NCI-H1417 treated with DMSO at 0.1 percent for 48 hours (cell line): ENCODE results near the gene FBXO31.
"Not testable (repeated sequence)": the region's sequence is repeated elsewhere in the genome, so short reads cannot be mapped to it uniquely, and the experiment has no call there.

ENCODE experiments used
- DNase-seq: peaks from one replicate; lab custom pipeline; 2025; lab: John Stamatoyannopoulos, UW

The FBXO31 gene

DNA sequence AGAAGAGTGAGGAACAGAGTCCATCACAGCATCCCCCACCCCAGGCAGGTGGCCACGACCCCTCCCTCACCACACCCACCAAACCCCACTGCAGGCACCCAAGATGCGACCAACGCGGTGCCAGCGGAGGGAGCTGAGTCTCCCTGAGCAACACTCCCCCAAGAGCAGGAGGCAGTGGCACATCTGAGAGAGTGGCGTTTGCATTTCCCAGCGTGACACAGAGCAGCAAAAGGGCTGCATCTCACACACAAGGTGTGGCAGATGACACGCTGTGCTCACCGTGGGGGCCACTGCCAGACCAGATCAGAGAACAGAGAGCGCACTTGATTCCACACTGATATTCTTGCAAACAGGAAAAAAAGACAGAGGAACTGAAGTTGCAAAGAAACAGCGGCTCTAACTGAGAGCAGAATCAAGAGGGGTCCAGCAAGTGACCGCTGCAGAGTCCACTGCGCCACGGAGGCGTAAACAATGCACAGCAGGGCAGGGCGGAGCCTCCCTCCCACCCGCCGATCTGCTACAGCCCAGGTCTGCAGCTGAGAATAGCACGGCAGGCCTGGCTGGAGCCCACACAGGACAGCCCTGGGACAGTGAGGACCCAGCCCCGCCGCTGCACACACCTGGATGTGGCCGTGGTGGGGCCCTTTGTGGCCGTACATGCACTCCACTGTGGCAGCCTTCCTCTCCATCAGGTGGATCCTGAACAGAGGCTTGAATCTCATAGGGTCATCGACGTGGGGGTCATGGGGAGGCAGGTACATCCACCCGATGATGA lies 40.4 kb downstream of the FBXO31 start:
- no peak for DNase-seq

- DNase-seq = no peak
These were observed 41.1 kb downstream of the FBXO31 start for GRCh38 chr16:87342504-87342903.

DNA sequence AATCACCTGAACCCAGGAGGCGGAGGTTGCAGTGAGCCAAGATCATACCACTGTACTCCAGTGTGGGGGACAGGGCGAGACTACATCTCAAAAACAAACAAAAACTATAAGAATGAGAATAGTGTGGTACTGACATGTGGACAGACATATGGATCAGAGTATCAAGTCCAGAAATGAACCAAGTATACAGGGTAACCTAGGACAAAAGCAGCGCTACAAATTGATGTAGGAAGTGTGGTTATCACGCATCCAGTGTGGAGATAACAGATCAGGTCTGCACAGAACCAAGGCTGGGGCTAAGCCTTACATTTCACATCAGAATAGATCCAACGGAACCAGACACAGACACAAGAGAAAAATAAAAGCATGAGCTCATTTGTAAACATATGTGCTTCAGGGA lies 43.4 kb downstream of the FBXO31 start:
- no peak for DNase-seq

DNA sequence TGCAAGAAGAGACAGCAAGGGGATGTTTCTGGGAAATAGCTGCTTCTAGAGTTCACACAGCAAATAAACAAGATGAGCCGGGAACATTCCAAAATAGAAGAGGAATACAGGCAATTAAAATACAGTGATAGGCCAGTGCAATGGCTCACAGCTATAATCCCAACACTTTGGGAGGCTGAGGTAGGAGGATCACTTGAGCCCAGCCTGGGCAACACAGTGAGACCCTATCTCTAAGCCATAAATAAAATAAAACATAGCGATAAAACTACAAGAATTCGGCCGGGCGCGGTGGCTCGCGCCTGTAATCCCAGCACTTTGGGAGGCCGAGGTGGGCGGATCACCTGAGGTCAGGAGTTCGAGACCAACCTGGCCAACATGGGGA lies 43.9 kb downstream of the FBXO31 start:
- not testable (repeated sequence) for DNase-seq

- no peak for DNase-seq
These were observed 44.4 kb downstream of the FBXO31 start for GRCh38 chr16:87339086-87339723.

DNA sequence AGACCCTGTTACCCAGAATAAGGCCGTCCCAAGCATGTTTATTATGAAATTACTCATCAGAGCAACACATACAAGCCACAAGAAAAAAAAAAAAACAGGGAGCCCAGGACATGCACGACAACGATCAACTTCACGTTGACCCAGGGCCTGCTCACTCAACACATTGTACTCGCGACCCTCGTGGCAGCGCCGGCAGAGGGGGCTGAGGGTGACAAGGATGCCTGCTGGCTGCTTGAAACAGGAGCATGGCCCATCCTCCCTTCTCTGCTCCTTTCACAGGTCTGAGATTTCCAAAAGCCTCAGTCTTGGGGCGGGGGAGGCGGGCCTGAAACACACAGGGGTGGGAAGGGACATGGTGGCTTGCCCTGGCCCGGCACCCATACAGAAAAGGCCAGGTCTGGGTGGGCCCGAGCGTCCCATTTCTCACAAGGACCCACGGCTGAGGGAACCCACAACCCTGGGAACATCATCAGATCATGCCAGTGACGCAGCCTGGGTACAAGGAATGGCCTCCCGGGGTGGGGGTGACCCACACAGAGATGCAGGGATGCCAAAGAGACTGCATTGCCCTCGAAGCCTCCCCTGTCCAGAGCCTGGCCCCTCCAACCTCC lies 45.3 kb downstream of the FBXO31 start:
- no peak for DNase-seq

DNA sequence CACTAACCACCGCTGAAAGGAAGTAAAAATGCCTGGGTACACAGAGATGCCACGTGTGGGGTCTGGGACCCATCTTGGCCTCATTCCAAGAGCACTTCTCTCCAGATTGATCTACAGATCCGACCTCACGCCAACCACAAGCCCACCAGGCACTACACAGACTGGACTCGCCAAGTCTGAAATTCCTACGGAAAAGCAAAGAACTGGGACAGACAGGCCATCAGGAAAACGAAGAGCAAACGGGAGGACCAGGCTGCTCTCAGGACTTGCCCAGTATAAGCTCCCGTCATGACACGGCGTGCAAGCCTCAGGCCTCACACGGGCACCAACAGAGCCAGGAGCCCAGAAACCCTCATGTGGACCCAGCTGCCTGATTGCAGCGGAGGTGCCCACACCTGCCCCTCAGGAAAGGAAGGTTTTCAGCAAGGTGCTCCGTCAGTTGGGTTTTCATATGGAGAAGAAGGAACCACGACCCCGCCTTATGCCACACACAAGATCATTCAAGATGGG lies 46.3 kb downstream of the FBXO31 start:
- DNase-seq = no peak

DNA sequence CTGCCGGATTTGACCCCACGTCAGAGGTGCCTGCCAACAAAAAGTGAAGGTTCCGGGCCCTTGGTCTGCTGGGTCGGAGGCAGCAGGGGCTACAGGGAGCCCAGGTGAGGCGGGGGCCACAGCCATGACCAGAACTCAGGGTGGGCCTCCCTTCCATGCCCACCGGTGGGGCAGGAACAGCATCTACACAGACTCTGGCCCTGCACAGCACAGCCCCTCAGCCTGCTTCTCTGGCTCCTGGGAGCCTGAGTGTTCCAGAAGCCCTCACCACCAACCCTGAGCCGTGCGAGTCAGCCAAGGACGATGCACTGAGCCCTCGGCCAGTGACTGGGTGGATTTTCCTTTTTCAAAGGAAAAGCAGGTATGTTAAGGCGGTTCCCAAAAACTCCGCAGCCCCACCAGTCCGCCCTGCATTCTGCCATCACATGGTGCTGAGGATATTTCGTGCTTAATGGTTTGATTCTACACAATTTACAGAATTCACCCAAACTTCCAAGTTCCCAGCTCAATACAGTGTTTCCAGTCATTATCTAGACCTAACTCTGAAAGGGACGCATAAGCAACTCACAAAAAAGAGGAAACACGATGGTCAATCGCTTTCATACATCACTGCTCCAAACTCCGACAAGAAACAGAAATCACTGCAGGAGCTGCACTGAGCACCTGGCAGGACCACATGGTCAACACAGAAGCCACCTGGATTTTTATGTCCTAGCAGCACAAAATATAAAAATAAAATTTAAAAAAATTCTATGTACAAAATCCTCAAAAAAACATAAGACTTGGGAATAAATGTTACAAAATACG lies 46.9 kb downstream of the FBXO31 start:
- DNase-seq = no peak

DNA sequence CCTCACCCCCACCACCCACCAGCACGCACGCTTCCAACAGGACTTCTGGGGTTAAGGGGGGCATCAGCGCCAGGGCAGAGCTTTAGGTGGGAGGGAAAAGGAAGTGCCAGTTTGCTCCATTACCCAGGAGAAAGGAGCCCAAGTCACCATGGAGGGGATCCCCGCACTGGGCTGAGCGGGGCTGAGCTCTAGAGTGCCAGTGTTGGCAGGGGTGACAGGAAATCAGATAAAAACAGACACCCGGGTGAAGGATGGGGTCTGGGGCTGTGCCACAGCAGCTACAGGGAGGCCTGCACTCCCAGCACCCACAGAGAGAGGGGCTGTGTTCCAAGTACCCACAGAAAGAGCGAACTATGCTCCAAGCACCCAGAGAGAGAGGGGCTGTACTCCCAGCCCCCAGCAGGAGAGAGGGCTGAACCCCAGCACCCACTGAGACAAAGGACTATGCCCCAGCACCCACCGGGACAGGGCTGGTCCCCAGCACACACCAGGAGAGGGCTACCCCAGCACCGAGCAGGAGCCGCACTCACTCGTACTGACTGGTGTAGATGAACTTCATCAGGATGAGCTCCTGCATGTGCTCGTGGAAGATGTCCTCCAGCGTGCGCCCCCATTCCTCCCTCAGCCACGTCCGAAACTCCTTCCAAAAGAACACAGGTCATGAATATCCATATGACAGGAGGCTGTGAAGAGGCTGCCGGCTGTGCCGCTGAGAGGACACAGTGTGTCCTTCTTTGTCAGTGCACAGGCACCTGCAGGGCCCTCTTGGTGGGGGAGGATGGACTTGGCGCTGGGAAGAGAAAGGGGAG lies 47.7 kb downstream of the FBXO31 start:
- no peak for DNase-seq

- DNase-seq = no peak
These were observed 48.6 kb downstream of the FBXO31 start for GRCh38 chr16:87334651-87335624.

- no peak for DNase-seq
These were observed 49.8 kb downstream of the FBXO31 start for GRCh38 chr16:87333581-87334331.

GRCh38 chr16:87333101-87333500 lies 50.5 kb downstream of the FBXO31 start:
- DNase-seq = no peak

- no peak for DNase-seq
These were observed 51.4 kb downstream of the FBXO31 start for GRCh38 chr16:87332150-87332549.

DNA sequence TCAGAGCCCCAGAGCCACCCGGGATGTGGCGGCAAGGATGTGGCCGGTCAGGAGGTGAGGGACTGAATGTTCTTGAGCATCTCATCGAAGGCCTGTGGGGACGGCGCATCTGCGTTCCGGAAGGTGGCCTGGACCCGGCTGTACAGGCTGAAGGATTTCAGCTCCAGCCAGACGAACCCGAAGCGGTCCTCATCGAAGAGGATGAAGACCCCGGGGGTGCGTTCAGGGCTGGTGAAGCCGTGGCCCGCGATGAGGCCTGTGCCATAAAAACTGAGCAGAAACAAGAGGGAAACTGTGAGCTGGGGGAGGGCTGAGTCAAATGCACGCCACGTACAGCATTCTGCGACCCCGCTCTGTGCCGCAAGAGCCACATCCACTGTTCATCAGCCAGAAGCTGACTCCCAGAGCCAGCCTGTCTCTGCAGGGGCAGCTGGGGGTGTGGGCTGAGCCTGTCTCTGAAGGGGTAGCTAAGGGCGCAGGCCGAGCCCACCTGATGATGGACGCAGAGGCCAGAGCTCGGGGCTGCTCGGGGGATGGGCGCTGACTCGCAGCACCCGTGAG lies 52.3 kb downstream of the FBXO31 start:
- no peak for DNase-seq

- DNase-seq = no peak
These were observed 52.9 kb downstream of the FBXO31 start for GRCh38 chr16:87330646-87331045.

DNA sequence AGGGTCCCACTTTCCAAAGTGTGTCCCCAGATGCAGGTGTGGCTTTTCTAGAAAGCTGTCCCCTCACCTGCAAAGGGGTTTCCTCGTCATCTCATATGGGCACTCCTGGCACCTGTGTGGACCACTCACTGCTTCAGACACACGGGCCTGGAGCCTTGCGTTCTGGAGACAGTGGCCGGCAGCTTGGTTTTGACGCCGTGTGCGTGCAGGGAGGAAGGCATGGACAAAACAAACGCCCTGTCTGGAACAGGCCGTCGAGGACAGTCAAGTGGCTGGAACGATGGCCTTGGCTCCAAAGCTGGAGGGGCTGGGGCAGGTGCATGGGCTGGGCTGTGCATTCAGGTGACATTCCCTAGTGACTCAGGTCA lies 53.3 kb downstream of the FBXO31 start:
- no peak for DNase-seq

- no peak for DNase-seq
These were observed 53.9 kb downstream of the FBXO31 start for GRCh38 chr16:87329436-87330256.

GRCh38 chr16:87328846-87329245 lies 54.7 kb downstream of the FBXO31 start:
- no peak for DNase-seq
